ENCODE measurements around the gene MIA. TPM values are rescaled to one million over a fixed set of nuclear protein-coding genes. Genes with fewer than 3 reads are reported as not detected.
"Not testable (repeated sequence)": the region's sequence is repeated elsewhere in the genome, so short reads cannot be mapped to it uniquely, and the experiment has no call there.

Gene MIA
- total and polyA plus RNA-seq, 9 of the 15 experiments (the other 6 are each of a cell fraction or from before 2014, with no cell fraction given) = 0.21 TPM; not detected in 8

- TF ChIP-seq, protein P1, sequence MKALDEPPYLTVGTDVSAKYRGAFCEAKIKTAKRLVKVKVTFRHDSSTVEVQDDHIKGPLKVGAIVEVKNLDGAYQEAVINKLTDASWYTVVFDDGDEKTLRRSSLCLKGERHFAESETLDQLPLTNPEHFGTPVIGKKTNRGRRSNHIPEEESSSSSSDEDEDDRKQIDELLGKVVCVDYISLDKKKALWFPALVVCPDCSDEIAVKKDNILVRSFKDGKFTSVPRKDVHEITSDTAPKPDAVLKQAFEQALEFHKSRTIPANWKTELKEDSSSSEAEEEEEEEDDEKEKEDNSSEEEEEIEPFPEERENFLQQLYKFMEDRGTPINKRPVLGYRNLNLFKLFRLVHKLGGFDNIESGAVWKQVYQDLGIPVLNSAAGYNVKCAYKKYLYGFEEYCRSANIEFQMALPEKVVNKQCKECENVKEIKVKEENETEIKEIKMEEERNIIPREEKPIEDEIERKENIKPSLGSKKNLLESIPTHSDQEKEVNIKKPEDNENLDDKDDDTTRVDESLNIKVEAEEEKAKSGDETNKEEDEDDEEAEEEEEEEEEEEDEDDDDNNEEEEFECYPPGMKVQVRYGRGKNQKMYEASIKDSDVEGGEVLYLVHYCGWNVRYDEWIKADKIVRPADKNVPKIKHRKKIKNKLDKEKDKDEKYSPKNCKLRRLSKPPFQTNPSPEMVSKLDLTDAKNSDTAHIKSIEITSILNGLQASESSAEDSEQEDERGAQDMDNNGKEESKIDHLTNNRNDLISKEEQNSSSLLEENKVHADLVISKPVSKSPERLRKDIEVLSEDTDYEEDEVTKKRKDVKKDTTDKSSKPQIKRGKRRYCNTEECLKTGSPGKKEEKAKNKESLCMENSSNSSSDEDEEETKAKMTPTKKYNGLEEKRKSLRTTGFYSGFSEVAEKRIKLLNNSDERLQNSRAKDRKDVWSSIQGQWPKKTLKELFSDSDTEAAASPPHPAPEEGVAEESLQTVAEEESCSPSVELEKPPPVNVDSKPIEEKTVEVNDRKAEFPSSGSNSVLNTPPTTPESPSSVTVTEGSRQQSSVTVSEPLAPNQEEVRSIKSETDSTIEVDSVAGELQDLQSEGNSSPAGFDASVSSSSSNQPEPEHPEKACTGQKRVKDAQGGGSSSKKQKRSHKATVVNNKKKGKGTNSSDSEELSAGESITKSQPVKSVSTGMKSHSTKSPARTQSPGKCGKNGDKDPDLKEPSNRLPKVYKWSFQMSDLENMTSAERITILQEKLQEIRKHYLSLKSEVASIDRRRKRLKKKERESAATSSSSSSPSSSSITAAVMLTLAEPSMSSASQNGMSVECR (CRISPR knock-in tag; IDR thresholded peaks at IDR 0.05) = 0 out of 2 replicates have a peak, but pooled peaks have one; percentile 34
- TF ChIP-seq CTBP1 (IDR thresholded peaks at IDR 0.05; ENCODE audit: borderline replicate concordance) (peak; percentile 45; the same call in 1 of the 2 replicates), HDAC1 (IDR thresholded peaks at IDR 0.05) (0 out of 4 replicates have a peak, but pooled peaks of 1 of the 2 experiments have one; percentile 18), ZFP36 (IDR thresholded peaks at IDR 0.05; ENCODE audit: low read depth, low read length, partially characterized antibody) (peak; percentile 76), KDM2B (CRISPR knock-in tag; IDR thresholded peaks at IDR 0.05) (0 out of 2 replicates have a peak, but pooled peaks have one; percentile 24), NR2C2 (tag; IDR thresholded peaks at IDR 0.05) (peak; percentile 77; the same call in 1 of the 2 replicates), POLR2G (IDR thresholded peaks at IDR 0.05; ENCODE audit: low read depth, low read length) (peak; percentile 62), CREB1 (CRISPR knock-in tag; IDR thresholded peaks at IDR 0.05) (0 out of 2 replicates have a peak, but pooled peaks have one; percentile 17), GABPA (tag; conservative IDR thresholded peaks at IDR 0.05; ENCODE audit: low read depth) (peak; percentile 57), NFIC (IDR thresholded peaks at IDR 0.05) (peak; percentile 28), ZFX (CRISPR knock-in tag; IDR thresholded peaks at IDR 0.05) (peak; percentile 36), ELF1 (tag; IDR thresholded peaks at IDR 0.05) (peak; percentile 65; the same call in 1 of the 2 replicates)
- not testable (repeated sequence) for TF ChIP-seq NR2C2 (CRISPR knock-in tag; IDR thresholded peaks at IDR 0.05); CREB1 (IDR thresholded peaks at IDR 0.05)
- TF ChIP-seq, protein P2, sequence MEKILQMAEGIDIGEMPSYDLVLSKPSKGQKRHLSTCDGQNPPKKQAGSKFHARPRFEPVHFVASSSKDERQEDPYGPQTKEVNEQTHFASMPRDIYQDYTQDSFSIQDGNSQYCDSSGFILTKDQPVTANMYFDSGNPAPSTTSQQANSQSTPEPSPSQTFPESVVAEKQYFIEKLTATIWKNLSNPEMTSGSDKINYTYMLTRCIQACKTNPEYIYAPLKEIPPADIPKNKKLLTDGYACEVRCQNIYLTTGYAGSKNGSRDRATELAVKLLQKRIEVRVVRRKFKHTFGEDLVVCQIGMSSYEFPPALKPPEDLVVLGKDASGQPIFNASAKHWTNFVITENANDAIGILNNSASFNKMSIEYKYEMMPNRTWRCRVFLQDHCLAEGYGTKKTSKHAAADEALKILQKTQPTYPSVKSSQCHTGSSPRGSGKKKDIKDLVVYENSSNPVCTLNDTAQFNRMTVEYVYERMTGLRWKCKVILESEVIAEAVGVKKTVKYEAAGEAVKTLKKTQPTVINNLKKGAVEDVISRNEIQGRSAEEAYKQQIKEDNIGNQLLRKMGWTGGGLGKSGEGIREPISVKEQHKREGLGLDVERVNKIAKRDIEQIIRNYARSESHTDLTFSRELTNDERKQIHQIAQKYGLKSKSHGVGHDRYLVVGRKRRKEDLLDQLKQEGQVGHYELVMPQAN (IDR thresholded peaks at IDR 0.05; ENCODE audit: borderline replicate concordance) = peak; percentile 36; the same call in 1 of the 2 replicates
- TF ChIP-seq, protein P3, sequence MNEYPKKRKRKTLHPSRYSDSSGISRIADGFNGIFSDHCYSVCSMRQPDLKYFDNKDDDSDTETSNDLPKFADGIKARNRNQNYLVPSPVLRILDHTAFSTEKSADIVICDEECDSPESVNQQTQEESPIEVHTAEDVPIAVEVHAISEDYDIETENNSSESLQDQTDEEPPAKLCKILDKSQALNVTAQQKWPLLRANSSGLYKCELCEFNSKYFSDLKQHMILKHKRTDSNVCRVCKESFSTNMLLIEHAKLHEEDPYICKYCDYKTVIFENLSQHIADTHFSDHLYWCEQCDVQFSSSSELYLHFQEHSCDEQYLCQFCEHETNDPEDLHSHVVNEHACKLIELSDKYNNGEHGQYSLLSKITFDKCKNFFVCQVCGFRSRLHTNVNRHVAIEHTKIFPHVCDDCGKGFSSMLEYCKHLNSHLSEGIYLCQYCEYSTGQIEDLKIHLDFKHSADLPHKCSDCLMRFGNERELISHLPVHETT (CRISPR knock-in tag; conservative IDR thresholded peaks at IDR 0.05 in 1 of 2, IDR thresholded peaks at IDR 0.05 in 1 of 2) = 0 out of 4 replicates have a peak, but pooled peaks of 1 of the 2 experiments have one; percentile 14
These were observed 35.5 kb downstream of the MIA start (continued) for GRCh38 chr19:40810649-40811408.

Measured in K562 (cell line).